Activated T-helper 2 cell treated with anti-CD3 and anti-CD28 coated beads, Interferon-gamma antibody, Interleukin-2, Interleukin-4, amounts not matched to agents 10 μg/mL and 5 μg/mL and 100 μg/mL, durations not matched to agents 14 hours and 24 hours and 36 hours (primary cell): ENCODE results near the gene ADGB. TPM values are rescaled to one million over a fixed set of nuclear protein-coding genes. Genes with fewer than 3 reads are reported as not detected.

ENCODE experiments used
- DNase-seq: peaks from one replicate; pipeline ENCODE4 v3.0.0; 2021; ENCODE audit warnings: low spot score
- H3K27ac Mint-ChIP-seq: one replicate; pipeline ENCODE4 v1.8.0; 2021; ENCODE audit warnings: mixed read lengths
- H3K27me3 Mint-ChIP-seq: one replicate; pipeline ENCODE4 v1.8.0; 2021; ENCODE audit warnings: low read depth, mixed read lengths
- H3K36me3 Mint-ChIP-seq: one replicate; pipeline ENCODE4 v1.8.0; 2021; ENCODE audit warnings: low read depth, mixed read lengths
- H3K4me1 Mint-ChIP-seq: one replicate; pipeline ENCODE4 v1.8.0; 2021; ENCODE audit warnings: low read depth, mixed read lengths
- H3K4me3 Mint-ChIP-seq: one replicate; pipeline ENCODE4 v1.8.0; 2021; ENCODE audit warnings: low read depth, mild to moderate bottlenecking, moderate library complexity, mixed read lengths
- H3K9me3 Mint-ChIP-seq: one replicate; pipeline ENCODE4 v1.8.0; 2021; ENCODE audit warnings: mixed read lengths
- intact Hi-C: fragments of 100-400 bp; cut with micrococcal nuclease; formaldehyde crosslinking; loops from one replicate; pipeline ENCODE4 v1.15.1; 2023
- total RNA-seq: library from RNA; stranded (reverse); gene quantifications from 2 replicates; pipeline ENCODE4 v1.2.3, GENCODE V29; 2022

ADGB gene
- total RNA-seq, 1 donor from 2014 or later: not detected

GRCh38 chr6:146864885-146865284 is 266.1 kb downstream of the ADGB start:
- Mint-ChIP-seq H3K9me3 (no peaks in the 10 kb centered on the region), H3K4me3 (no peak overlapping the region), H3K27ac (no peak overlapping the region), H3K27me3 (no peaks in the 10 kb centered on the region), H3K36me3 (no peaks in the 10 kb centered on the region), H3K4me1 (no peaks in the 10 kb centered on the region)
- no peak for DNase-seq
- intact Hi-C loops: no loop called here

Other genes with a start within 250 kb of the ADGB start
- gene RAB32, start 55.1 kb upstream of the ADGB start, total RNA-seq: 2.4 and 2.7 TPM in 2 replicates